ENCODE data around the gene SEL1L.
"Not testable (repeated sequence)": the region's sequence is repeated elsewhere in the genome, so short reads cannot be mapped to it uniquely, and the experiment has no call there.

Gene SEL1L

DNA sequence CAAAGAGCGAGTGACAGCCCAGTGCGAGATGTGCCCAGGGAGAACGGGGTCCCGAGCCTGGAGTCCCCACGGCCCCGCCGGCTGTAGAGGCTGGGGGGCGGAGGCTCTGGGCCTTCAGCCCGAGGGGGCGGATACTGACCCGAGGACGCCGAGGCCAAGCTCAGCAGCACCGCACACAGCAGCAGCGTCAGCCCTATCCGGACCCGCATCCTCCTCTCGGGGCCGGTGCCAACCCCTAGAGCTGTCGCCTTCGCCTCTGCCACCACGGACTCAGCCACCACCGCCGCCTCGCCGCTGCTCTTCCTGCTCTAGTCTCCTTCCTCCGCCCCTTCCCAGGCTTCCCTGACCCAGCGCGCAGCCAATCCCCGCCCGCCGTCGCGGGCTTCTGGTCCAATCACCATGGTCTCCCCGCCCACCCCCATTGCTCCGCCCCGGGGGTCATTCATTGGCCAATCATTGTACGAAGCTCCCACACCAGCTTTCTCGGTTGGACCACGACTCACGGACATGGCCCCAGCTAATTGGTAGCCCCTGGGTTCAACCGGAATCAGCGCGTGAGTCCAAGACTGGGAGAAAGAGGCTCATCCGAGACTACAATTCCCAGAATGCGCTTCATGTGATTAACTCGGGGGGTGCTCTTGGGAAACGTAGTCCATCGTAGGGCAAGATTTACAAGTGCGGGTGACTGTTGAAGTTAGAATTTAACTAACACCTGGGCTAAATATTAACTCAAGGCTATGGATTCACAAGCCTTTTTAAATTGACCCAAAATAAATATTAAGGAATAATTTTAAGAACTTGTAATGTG lies at the start of gene SEL1L:
Gene SEL1L (minus strand): TSS at position 318 of the 808 bp plus-strand sequence. CDS start 109 bp downstream, at position 209.
- DNase-seq, result peak; percentile 95

DNA sequence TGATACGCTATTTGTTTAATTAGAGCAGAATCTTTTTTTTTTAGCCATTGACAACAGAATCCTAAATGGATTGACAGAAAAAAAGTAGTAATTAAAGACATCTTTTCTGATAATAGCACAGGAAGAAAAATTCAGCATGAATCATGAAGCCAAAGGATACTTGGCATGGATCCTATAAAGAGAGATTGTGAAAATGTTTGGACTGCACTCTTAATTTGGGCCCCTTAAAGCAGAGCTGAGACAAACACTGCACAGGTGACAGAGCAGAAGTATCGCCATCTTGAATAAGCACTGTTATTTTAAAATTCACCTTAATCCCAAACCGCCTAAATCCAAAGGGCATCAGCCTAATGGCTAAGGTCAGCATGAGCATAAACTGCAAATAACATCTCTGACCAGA lies 48.8 kb upstream of the SEL1L start:
- no peak for DNase-seq

DNA sequence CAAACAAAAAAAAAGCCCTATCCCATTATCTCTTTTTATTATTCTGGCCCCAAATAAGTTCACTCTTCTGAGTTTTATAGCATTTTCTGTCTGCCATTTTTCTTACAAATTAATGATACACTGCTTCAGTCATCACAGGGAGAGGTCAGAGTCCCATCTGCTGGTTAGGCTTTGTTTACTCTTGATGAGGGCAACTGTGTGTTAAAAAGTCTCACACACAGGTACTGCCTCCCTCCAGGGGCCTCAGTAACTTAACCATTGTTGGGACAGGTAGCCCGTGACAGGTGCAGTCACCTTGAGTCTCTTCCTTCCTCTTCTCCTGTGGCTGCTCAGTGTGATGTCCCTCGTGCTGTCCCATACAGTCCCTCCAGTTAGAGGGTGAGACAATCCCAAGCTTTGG lies 45.5 kb upstream of the SEL1L start:
- no peak for DNase-seq

GRCh38 chr14:81571437-81571836 lies 37.8 kb upstream of the SEL1L start:
- no peak for DNase-seq

DNA sequence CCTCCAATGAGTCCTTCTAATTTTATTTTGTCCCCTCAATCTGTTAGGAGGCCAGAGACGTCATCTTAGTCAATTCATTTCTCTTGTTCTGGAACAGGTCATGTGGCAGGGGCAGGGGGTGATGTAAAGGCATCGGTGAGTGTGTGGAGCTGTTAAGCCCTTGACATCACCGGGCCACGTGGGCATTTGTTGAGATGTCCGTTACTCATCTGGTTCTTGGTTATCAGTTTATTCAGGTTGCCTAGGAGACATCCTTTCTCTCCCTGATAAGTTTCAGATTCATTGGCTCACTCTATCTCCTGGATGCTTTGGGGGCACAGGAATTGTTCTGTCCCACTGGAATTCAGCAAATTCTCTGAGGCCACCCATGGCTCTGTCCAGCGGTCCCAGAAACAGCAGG lies 33.6 kb upstream of the SEL1L start:
- DNase-seq, result no peak

DNA sequence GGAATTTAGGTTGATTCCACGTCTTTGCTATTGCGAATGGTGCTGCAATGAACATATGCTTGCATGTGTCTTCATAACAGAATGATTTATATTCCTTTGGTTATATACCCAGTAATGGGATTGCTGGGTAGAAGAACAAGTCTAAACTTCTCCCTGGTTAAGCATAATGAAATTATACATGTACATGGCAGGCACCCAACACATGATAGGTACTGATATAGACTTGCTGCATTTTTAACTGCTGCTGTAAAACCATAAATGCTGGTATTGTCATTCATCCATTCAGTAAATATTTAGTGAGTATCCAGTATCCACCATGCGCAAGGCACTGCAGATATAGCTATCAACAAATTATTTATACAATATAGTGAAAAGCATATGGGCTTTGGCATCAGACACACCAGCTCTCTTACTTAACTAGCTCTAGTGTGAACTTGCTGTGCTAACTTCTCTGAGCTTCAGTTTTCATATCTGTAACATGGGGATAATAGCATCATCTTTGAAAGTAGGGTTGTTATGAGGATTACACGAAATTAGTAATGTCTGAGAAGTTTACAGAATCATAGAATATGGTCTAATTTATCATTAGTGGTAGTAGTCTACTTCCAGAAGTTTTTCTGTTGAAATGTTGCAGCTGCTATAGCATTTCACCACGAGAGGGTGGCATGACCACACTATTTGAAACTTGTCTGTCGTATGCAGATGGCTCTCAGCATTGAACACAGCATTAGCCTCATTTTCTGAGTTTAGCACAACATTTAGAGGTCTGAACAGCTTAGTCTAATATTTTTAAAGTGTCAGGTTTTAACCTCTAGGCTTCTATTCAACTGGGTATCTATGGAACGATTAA lies 32.0 kb upstream of the SEL1L start:
- no peak for DNase-seq

DNA sequence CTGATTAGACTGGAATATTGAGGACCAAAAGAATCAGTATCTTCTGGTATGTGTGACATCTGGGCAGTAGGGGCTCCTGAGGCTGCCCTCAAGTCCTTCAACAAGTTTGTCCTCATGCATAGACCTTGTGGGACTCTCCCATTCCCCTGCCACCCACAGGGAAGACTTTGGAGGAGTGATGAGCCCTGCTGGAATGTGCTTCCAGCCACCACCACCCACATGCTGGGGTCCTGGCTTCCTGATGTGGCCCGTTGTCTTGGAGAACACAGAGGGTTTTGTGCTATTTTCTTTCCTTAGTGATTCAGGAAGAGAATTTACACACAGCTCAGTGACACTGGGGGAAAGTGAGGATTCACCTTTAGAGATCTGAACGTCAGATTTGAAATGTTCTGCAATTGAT lies 29.2 kb upstream of the SEL1L start:
- DNase-seq, result no peak

DNA sequence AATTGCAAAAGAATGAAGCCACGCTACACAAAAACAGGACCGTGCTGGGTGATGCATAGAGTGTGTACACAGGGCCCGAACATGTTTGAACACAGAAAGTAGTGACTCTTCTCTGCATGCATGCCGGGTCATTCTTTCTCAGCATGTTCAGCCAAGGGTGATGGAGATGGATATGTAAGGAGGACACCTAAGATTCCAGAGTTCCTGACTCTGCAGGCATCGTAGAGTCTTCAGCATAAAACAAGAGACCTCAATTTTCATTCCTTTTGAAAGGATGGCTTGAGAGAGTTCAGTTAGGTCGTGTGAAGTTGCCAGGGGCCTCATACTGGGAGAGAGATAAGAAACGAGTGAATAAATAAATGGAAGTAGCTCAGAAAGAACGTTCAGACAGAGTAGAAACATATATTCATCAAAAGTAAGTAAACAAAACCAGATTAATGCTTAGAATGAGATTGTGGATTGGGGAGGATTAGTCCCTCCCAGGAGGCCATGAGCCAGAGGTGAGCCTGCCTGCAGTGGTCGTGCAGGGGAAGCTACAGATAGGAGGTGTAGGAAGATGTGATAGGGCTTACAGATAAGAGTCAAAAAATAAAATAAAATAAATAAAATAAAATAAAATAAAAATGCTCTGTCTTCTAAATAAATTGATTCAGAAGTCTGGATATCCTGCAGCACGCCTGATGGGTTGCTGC lies 27.6 kb upstream of the SEL1L start:
- no peak for DNase-seq

GRCh38 chr14:81559385-81559784 lies 25.7 kb upstream of the SEL1L start:
- DNase-seq, result no peak

- DNase-seq, result no peak
Measured at GRCh38 chr14:81557146-81557545, 23.5 kb upstream of the SEL1L start.

- no peak for DNase-seq
Measured at GRCh38 chr14:81555684-81556083, 22.0 kb upstream of the SEL1L start.

DNA sequence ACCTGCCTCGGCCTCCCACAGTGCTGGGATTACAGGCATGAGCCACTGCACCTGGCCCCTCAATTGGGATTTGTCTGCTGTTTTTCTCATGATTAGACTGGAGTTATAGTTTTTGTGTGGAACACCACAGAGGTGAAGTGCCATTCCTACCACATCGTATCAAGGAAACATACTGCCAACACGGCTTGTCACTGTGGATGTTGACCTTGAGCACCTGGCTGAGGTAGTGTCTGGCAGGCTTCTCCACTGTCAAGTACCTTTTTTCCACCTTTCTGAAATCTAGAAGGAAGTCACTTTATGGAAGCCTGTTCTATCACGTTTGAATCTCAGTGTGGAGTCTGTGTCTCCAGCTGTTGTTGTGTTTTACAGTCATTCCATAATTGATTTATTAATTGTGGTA lies 21.4 kb upstream of the SEL1L start:
- DNase-seq, result no peak

GRCh38 chr14:81551471-81551870 lies 17.8 kb upstream of the SEL1L start:
- no peak for DNase-seq

GRCh38 chr14:81550001-81550637 lies 16.5 kb upstream of the SEL1L start:
- no peak for DNase-seq

GRCh38 chr14:81541206-81541605 lies 7.6 kb upstream of the SEL1L start:
- DNase-seq, result not testable (repeated sequence)

GRCh38 chr14:81537193-81537592 lies 3.5 kb upstream of the SEL1L start:
- DNase-seq, result no peak

GRCh38 chr14:81536241-81536771 lies 2.7 kb upstream of the SEL1L start:
- DNase-seq, result no peak

GRCh38 chr14:81535396-81536164 lies 1.9 kb upstream of the SEL1L start:
- DNase-seq, result no peak

GRCh38 chr14:81534510-81535074 lies 939 bp upstream of the SEL1L start:
- DNase-seq, result no peak

- DNase-seq, result no peak
Measured at GRCh38 chr14:81533212-81533535, 479 bp downstream of the SEL1L start.

GRCh38 chr14:81529391-81529790 lies 4.3 kb downstream of the SEL1L start:
- no peak for DNase-seq

DNA sequence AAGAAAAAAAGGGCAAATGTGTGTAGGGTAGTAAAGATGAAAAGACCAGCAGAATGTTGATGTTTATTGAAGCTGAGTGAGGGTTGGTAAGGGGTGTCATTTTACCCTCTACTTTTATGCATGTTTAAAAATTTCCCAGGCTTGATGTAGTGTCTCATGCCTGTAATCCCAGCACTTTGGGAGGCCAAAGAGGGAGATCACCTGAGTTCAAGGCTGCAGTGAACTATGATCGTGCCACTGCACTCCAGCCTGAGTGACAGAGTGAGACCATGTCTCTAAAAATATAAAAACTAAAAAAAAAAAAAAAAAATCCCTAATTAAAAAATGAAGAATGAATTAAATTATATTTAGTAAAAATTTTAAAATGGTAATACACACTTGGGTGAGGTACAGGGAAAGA lies 8.5 kb downstream of the SEL1L start:
- DNase-seq, result no peak
